GM19455 (cell line): Measurements from ENCODE around the gene SEPSECS.

Experiments used
- ATAC-seq: cut with Tn5 transposase; IDR thresholded peaks from one replicate; pipeline ENCODE4 v1.9.1; 2021; ENCODE audit not compliant: unreplicated experiment

Gene SEPSECS

DNA sequence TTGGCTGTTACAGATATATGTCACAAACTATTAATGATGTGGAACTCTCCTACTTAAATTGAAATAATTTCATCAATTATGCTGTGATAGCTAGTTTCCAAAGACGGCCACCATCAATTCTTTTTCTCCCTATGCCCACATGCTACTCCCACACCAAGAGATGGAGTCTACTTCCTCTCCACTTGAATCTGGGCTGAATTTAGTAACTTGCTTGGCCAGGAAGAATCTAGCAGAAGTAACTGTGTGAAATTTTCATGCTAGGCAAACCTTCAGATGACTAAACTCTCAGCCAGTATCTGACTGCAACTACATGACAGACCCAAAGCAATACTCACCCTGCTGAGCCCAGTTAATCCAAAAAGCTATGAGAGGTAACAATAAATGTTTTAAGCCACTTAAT lies 3.2 kb downstream of the SEPSECS start:
- ATAC-seq = no peak

DNA sequence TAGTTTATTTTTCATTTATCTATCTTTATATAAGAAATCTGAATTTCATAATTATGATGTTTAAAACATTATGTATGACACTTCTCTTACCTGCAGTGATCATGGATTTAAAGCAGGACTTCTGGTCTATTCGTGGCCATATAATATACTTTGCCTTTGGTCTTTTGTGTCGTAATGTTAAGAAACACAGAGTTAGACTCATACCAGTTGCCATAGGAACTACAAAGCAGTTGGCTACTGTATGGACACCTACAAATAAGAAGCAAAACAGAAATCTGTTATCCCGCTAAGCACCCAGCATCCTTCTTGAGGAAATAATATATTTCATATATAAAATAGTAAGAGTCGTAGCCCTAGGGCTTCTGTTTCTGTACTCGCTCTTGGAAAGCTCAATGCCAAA lies 4.3 kb downstream of the SEPSECS start:
- ATAC-seq = no peak

DNA sequence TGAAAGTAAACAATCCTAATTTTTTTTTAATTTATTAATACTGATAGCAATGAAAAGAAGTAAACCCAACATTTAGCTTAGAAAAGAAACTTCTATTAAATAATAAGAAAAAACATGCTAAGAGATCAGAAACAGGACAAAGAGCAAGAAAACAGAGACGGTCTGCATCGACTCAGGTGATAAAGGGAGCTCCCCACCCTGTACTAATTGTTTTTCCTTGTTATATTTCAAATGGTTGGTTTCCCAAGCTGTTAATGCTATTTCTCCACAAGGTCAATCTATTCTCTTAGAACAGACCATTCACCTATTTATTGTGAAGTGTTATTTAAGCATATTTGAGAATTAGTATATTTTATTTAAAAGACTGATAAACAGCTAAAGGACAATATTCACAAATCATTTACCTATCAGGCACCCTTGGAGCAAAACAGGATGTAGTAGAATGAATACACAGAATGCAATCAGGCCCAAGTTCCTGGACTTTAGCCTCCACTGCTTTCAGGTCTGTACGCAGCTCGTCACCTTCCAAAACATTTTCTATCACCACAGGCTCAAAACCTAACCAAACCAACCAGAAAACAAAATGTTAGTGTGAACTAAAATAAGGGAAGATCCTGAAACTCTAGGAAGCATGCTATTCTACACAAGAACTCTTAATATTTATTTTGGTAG lies 5.5 kb downstream of the SEPSECS start:
- no peak for ATAC-seq

DNA sequence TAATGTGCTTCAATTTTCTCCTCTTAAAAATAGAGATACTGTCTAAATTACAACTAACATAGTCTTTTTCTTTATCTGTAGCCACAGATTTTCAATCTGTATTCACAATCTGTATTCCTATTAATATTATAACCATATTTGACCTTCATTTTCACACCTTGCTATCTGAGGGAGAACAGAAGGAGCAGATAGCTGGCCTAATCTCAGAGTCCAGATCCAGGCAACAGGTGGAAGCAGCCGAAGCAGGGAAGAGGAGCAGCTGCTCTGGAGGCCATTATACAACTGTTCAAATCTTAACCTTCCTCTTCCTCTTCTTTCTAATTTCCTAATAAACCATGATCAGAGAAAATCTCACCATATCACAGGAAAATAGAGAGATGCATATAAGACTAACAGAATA lies 14.2 kb downstream of the SEPSECS start:
- ATAC-seq = no peak

DNA sequence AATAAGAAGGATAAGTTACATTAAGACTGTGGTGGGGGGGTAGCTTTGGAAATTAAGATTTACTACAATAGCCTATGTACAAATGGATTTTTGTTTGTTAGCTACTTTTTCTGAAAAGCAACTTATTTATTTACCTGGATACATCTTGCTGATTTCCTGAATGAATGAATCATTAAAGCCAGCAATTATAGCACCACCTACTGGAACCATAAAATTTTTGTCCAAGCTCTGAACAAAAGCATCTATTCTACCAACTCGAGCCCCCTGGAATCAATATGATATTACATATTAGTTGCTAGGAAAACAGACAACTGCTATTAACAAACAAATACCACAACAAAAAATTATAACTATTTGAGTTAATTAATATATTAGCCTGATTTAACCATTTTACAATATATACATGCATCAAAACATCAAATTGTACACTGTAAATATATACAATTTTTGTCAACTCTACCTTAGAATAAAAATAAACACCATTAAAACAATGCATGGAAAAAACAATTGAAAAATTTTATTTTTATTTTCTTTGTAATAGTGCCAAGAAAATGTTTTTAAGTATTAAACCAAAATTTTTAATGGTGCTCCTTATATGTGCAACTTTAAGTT lies 15.3 kb downstream of the SEPSECS start:
- ATAC-seq = no peak

DNA sequence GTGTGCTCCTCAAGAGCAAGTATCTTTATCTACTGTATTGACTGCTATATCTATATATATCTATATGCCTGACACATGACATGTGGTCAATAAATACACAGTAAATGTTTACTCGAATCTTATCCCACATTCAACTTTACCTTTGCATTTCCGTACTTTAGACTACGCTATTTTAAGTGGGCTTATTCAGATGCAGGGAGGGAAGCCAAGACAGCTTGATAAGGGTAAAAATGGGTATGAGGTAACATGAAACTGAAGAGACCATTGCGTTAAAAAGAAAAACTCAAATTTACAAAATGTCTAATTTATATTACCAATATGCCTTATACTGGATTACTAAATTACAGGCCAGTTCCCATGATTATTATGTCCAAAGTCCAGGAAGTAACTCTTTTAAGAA lies 17.8 kb downstream of the SEPSECS start:
- ATAC-seq = no peak

DNA sequence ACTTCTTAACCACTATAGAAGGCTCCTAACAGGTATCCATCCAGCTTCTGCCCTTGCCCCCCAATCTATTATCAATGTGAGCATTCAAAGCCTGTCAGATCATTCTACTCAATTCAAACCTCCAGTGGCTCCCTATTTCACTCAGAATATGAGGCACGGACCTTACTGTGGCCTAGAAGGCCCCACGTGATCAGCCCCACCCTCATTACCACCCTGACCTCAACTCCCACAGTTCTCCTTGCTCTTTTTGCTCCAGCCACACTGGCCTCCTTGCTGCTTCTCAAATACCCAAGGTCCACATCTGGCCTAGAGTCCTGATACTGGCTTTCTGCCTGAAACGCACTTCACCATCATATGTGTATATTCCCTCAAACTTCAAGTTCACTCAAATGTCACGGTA lies 18.7 kb downstream of the SEPSECS start:
- ATAC-seq = no peak

DNA sequence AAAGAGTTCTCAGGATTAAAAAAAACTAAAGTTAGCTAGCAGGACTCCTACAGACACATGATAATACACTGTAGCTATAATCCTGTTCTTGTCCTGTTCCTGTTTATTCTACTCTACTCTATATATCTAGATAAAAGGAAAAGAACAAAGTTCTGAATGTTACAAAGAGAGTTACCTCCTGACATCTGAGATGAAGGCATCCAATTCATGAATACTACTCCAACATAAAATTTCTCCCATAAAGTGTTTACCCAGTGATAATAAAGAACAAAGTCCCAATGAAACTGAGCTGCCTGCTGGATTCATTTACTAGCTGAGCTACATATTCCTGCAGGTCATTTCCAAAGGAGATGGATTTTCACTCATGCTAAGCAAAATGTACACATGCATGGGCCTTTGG lies 27.1 kb downstream of the SEPSECS start:
- ATAC-seq = no peak

DNA sequence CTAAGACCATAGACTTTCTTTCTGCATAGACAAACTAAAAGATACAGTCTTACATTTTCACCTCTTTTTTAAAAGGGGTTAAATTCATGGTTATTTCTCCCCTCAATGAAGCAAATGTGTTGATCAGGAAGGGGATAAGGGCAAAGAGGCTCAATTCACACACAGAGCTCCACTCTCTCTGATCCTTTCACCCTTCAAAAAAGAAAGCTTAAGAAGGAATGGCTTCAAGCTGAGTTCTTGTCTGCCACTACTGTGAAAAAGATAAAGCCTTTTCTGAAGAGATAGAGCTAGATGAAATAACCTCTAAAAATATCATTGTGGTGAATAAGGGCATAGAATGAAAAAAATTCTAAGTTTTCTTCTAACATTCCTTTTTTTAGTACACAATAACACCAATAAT lies 28.3 kb downstream of the SEPSECS start:
- ATAC-seq = no peak

DNA sequence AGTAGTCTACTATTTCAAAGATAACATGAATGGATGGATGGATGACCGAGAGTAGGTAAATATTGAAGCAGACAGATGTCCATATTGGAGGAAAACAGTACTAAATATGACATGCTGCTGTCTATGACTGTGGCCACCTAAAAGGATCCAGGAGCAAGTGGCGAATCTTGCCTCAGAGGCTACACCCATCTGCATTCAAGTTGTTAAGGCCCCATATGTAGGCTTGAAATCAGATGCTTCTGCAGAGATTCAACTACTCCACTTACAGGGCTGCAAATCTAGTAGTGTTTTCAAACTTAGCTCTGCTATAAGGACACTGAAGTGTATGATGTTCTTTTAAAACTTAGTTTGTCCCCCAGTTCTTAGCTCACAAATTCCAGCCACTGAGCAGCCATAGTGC lies 28.9 kb downstream of the SEPSECS start:
- ATAC-seq = no peak

DNA sequence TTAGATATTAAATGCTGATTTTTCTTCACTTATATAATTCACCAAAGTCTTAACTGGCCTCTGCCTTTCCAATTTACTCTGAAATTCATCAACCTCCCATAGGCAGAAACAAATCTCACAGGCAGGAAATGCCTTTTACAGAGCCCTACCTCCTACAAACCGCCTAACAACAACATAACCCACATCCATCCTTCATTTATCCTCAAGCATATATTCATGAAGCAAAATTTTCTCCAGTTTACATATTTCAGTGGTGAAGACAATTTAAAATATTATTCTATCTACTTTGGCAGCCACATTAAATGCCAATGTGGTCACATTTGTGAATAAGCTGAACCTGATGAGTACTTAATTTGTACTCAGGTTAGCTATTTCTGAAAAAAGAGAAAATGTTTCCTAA lies 30.3 kb downstream of the SEPSECS start:
- no peak for ATAC-seq

DNA sequence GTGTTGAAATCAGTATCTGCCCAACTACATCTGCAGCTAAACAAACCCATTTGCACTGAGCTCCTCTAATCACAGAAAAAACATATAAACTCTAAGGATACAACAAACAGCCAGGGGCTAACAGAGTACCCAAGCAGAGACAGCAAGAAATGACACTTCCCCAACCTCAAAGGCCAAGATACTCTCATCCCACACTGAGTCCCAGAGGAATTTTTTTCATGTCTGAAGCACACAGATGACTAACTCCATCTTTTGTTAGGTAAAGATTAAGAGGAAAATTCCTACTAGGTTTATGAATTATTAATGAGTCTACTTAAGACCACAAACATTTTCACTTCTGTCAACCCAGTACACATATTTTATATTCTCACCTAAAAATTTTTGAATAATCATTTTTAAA lies 31.6 kb downstream of the SEPSECS start:
- ATAC-seq = no peak

DNA sequence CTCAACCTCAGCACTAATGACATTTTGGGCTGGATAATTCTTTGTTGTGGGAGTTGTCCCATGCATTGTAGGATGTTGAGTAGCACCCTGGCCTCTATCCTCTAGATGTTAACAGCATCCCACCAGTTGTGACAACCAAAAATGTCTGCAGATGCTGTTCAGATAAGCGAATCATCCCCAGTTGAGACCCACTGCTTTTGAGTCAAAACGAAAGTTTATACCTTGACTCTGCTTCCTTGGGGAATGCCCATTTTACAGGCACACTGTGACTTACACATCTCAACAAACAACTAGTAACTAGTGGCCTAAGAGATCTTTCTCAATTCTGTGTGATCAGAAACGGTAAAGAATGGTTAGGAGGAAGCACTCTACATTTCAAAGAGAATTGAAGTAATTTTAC lies 37.0 kb downstream of the SEPSECS start:
- peak; percentile 96 for ATAC-seq

DNA sequence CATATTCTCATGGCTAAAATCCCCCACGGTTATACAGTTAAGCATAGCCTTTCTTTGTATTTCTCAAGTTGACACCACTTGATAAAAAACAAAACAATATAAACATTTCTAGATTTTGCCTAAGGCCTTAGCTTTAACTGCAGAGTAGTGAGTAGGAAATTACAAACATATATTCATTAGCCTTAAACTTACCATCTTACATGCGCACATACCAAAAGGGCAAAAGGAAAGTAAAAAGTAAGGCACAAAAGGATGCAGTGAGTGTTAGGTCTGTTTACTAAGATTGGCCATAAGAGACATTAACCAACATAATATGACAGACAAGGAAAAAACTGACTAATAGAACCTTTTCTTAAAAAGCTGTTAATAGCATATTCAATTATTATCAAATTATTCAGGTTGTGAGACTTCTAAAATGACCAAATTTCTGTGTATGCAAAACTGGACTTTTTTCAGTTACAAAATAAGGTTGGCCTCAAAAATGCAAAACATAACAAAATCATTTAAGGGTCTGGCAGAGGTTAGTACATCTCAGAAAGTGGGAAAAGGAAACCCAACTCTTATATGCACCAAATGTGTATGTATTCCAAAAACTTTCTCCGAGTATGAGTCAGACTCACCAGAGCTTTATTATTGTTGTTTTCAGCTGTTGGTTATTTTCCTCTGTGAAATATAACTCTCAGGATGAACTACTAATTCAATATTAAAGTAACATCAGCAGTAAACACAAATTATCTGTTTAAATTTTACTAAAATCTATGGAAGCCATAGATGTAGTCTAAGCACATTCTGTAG lies 39.9 kb downstream of the SEPSECS start:
- no peak for ATAC-seq

DNA sequence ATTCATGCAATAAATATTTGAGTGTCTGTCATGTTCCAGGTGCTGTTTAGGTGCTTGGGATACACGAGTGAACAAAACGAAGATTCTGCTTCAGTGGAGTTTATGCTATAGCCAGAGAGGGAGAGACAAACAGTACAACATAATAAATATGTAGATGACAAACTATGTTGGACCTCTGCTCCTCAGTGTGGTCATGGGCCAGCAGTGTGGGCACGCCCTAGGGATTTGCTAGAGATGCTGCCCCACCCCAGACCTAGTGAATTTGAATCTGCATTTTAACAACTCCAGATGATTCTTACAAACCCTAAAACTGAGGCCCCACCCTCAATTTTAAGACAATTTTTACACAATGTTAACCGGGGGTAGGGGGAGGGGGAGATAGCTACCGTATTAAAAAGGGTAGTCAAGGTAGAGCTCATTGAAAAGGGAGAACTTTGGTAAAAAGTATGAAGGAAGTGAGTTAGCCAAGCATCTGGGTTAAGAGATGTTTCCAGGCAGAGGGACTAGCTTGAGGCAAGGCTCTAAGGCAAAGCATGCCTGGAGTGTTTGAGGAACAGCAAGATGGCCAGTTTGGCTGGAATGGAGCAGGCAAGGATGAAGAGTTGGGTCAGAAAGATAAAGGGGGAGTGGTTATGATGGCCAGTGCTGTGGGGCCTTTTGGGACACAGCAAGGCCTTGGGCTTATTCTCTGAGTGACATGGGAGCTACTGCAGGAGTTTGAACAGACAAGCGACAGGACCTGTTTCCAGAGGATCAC lies 42.4 kb downstream of the SEPSECS start:
- ATAC-seq = no peak

DNA sequence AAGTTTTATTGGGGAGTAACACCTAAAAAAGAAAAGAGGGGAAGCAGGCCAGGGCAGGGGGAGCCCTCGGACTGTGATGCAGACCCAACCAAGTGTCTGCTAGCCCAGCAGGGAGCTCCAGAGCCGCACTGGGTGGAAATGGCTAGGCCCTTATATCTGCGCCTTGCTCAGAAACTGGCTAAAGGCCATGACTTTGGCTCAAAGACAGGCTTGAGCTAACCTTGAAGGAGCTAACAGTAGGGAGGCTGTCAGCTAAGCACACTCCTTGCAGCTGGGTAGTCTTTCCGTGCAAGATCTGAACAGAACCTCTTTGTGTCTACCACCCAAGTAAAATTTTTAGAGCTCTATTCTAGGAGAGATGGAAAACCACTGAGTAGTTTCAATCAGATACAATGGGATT lies 43.0 kb downstream of the SEPSECS start:
- ATAC-seq = no peak

DNA sequence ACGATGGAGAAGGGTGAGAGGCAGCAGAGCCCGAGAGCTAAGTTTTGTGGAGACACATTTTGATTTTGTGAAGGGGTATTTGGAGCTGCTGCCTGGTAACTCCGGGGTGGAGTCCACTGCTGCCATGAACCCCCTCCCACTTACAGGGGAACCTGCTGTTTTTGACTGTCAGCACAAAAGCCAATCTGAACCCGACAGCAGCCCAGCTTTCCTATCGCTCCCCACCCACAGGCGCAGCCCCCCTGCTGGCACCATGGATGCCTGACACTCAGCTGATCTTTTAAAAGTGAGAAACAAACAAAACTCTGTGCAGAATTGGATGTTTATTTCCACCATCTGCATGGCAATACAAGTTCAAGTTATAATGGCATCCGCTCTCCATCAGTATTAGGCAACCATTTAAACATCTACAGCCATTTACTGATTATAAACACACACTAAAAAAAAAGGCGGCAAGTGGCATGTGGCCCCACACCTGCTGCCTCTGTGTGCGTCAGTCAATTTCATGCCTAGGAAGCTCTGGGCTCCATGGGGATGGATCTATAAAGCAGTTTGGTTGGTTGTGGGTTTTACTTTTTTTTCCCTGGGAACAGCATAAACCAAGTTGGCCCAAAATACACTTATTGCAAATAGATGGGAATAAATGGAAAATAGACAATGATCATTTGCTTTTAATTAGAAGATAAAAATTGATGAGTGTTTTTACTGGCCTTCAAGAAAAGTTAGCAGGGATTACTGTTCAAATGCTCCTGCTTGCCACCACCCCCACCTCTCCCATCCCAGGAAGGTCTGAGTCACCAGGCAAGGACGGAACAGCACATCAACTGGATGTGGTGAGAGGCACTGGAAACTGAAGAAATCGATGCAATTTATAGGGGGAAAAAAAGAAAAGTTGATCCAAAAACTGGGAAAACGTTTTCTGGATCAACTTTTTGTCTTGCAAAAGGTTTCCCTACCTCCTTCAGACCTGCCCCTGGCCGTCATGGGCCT lies 46.0 kb downstream of the SEPSECS start:
- ATAC-seq = no peak

DNA sequence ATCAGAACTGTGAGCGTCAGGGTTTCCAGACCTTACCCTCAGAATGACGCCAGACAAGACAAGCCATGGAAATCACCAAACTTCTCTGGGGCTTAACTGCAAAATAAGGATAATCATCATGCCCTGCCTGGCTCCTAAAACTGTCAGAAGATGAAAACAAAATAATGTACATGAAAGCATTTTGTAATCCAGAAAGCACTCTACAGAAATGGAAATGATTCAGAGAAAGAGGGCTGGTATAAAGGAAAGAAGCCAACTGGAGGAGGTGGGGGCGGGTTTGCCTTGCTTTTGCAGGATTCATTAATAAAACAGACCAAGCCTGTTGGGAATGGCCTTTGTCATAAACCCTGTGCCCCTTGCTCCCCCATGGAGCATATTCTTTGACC lies 47.3 kb downstream of the SEPSECS start:
- no peak for ATAC-seq

DNA sequence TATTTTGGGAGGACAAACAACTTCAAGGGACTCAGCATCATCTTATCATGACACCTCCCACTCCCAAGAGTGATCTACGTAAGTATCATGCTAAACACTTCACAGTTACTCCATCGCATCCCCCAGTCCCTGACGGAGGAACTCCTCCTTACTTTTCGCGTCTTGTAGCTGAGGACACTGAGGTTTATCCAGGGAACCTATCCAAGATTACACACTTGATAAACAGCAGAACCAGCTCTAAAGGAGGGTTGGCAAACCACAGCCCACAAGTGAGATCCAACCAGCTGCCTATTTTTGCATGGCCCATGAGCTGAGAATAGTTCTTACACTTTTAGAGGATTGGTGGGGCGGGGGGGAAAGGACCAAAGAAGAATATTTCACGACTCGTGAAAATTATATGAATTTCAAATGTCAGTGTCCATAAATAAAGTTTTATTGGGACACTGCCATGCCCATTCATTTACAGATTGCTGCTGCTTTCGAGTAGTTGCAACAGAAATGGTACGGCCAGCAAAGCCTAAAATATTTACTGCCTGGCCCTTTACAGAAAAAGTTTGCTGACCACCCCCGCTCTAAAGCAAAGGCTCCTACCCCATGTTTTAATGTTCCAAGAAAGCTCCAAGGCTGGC lies 47.8 kb downstream of the SEPSECS start:
- no peak for ATAC-seq

DNA sequence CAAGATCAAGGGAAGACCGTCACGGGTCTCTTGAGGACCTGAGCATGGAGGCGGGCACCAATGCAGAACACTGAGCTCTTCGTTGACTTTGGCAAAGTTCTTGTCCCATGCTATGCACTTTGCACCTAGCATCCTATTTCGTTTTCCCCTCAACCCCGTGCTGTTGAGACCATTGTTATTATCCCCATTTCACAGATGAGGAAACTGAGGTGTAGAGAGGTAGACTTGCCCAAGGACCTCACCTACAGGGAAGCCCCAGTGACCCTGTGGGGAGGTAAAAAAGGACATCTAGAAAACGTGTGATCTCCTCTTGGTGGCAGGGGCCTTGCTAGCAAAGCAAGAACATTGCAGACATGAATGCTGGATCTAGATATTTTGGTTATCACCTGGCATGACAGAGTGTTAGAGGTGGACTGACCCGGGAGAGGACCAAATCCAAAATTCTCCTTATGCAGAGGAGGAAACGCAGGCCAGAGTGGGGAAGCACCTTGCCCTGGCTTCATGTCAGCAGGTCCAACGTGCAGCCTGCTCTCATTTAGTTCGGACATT lies 48.5 kb downstream of the SEPSECS start:
- ATAC-seq = no peak
